ES-I3 (cell line): ENCODE measurements around the gene CIDEA.

Experiments used
- H3K36me3 ChIP-seq: 2 replicates; pipeline ENCODE4 v1.6.1; 2013; ENCODE audit warnings: mild to moderate bottlenecking, low read length, control low read depth, moderate library complexity; ENCODE audit not compliant: insufficient read depth
- H3K4me1 ChIP-seq: 2 replicates; pipeline ENCODE4 v1.6.1; 2013; ENCODE audit warnings: mild to moderate bottlenecking, control low read depth, low read length; ENCODE audit not compliant: insufficient read depth
- H3K9ac ChIP-seq: 2 replicates; pipeline ENCODE4 v1.6.1; 2013; ENCODE audit warnings: low read depth, mild to moderate bottlenecking, low read length, moderate library complexity
- H3K9me3 ChIP-seq: 2 replicates; pipeline ENCODE4 v1.6.1; 2013; ENCODE audit warnings: mild to moderate bottlenecking, low read length, moderate library complexity; ENCODE audit not compliant: control insufficient read depth, insufficient read depth

CIDEA gene

GRCh38 chr18:12324991-12325725, 71.0 kb downstream of the CIDEA start:
- H3K4me1 ChIP-seq, result no peaks in the 10 kb centered on the region; the same call in 1 of the 2 replicates
- no peaks in the 10 kb centered on the region for H3K9me3 ChIP-seq
- no peak overlapping the region for H3K9ac ChIP-seq
- H3K36me3 ChIP-seq, result peaks cover 13% of the 10 kb centered on the region

- Histone ChIP-seq H3K9ac (no peak overlapping the region), H3K9me3 (no peaks in the 10 kb centered on the region), H3K36me3 (peaks cover 10% of the 10 kb centered on the region), H3K4me1 (no peaks in the 10 kb centered on the region; the same call in 1 of the 2 replicates)
Measured at GRCh38 chr18:12325726-12326245, 71.6 kb downstream of the CIDEA start.

GRCh38 chr18:12326711-12327460, 72.7 kb downstream of the CIDEA start:
- Histone ChIP-seq H3K9me3 (no peaks in the 10 kb centered on the region), H3K36me3 (peaks cover 9% of the 10 kb centered on the region), H3K9ac (no peak overlapping the region), H3K4me1 (no peaks in the 10 kb centered on the region; the same call in 1 of the 2 replicates)
